ENCODE results near the gene SUSD3. TPM values are rescaled to one million over a fixed set of nuclear protein-coding genes. Genes with fewer than 3 reads are reported as not detected.

Gene SUSD3
- total and polyA plus RNA-seq, 4 donors = 2.6 to 10.3 (median 4.4) TPM

DNA sequence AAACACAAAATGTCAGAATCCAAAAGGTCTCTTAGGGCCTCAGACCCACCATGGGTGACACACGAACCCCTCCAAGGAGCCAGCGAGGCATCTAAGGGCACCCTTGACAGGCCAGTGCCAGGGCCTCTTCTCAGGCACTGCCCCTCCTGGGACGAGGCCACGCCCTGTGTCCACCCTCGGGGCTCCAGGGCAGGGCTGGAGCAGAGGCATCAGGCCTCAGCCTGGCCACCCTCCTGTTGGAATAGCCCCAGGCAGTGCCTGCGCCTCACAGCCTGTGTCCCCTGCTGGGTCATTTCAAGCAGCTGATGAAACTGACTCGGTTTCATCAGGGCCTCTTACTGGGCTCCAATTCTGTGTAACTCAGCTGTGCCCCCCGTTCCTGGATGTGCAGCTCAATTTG lies 32.8 kb upstream of the SUSD3 start:
- no peak overlapping the region for H3K27ac ChIP-seq (ENCODE audit: low read depth in 1 of 2, low read length in 2 of 2)
- H3K27me3 ChIP-seq (ENCODE audit: control insufficient read depth in 1 of 2, insufficient read depth in 2 of 2, low read length in 1 of 2) = no peaks in the 10 kb centered on the region
- no peak overlapping the region for H3K4me3 ChIP-seq (ENCODE audit: low read length in 2 of 2)
- no peak for ATAC-seq (ENCODE audit: low FRiP score)
- 83 to 88% methylated on average over 8 of the region's 8 CpGs for WGBS, 2 donors
- no peaks in the 10 kb centered on the region for H3K9me3 ChIP-seq (ENCODE audit: control insufficient read depth, low read length)
- H3K4me1 ChIP-seq (ENCODE audit: control insufficient read depth in 1 of 2, insufficient read depth in 2 of 2, low read length in 2 of 2) = no peaks in the 10 kb centered on the region
- DNase-seq = no peak
- intact Hi-C loops (cut with DNase I) = no loop called here
- H3K36me3 ChIP-seq (ENCODE audit: control insufficient read depth in 1 of 2, insufficient read depth in 2 of 2, low read length in 1 of 2) = no peaks in the 10 kb centered on the region

GRCh38 chr9:93026640-93027039 lies 31.9 kb upstream of the SUSD3 start:
- ATAC-seq (ENCODE audit: low FRiP score) (no peak), DNase-seq (no peak)
- Histone ChIP-seq H3K27me3 (ENCODE audit: control insufficient read depth in 1 of 2, insufficient read depth in 2 of 2, low read length in 1 of 2) (no peaks in the 10 kb centered on the region), H3K4me1 (ENCODE audit: control insufficient read depth in 1 of 2, insufficient read depth in 2 of 2, low read length in 2 of 2) (no peaks in the 10 kb centered on the region), H3K4me3 (ENCODE audit: low read length in 2 of 2) (no peak overlapping the region), H3K27ac (ENCODE audit: low read depth in 1 of 2, low read length in 2 of 2) (no peak overlapping the region), H3K36me3 (ENCODE audit: control insufficient read depth in 1 of 2, insufficient read depth in 2 of 2, low read length in 1 of 2) (no peaks in the 10 kb centered on the region), H3K9me3 (ENCODE audit: control insufficient read depth, low read length) (no peaks in the 10 kb centered on the region)
- intact Hi-C loops (cut with DNase I) = no loop called here
- WGBS, 2 donors = 98% methylated on average over 7 of the region's 7 CpGs

DNA sequence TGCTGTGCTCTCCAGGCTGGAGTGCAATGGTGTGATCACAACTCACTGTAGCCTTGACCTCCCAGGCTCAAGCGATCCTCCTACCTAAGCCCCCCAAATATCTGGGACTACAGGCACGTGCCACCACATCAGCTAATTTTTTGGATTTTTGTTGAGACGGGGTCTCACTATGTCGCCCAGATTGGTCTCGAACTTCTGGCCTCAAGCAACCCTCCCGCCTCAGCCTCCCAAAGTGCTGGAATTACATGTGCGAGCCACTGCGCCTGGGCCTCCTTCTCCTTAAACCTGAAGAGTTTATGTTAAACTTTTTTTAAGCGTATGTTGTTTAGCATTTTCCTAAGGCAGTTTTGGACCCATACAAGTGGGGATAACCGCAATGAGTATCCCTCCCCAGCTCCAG lies 30.8 kb upstream of the SUSD3 start:
- Histone ChIP-seq H3K27ac (ENCODE audit: low read depth in 1 of 2, low read length in 2 of 2) (no peak overlapping the region), H3K27me3 (ENCODE audit: control insufficient read depth in 1 of 2, insufficient read depth in 2 of 2, low read length in 1 of 2) (no peaks in the 10 kb centered on the region), H3K36me3 (ENCODE audit: control insufficient read depth in 1 of 2, insufficient read depth in 2 of 2, low read length in 1 of 2) (no peaks in the 10 kb centered on the region), H3K4me3 (ENCODE audit: low read length in 2 of 2) (no peak overlapping the region), H3K9me3 (ENCODE audit: control insufficient read depth, low read length) (no peaks in the 10 kb centered on the region), H3K4me1 (ENCODE audit: control insufficient read depth in 1 of 2, insufficient read depth in 2 of 2, low read length in 2 of 2) (no peaks in the 10 kb centered on the region)
- 96 to 97% methylated on average over 10 of the region's 10 CpGs for WGBS, 2 donors
- ATAC-seq (ENCODE audit: low FRiP score) (no peak), DNase-seq (no peak)
- intact Hi-C loops (cut with DNase I) = no loop called here

DNA sequence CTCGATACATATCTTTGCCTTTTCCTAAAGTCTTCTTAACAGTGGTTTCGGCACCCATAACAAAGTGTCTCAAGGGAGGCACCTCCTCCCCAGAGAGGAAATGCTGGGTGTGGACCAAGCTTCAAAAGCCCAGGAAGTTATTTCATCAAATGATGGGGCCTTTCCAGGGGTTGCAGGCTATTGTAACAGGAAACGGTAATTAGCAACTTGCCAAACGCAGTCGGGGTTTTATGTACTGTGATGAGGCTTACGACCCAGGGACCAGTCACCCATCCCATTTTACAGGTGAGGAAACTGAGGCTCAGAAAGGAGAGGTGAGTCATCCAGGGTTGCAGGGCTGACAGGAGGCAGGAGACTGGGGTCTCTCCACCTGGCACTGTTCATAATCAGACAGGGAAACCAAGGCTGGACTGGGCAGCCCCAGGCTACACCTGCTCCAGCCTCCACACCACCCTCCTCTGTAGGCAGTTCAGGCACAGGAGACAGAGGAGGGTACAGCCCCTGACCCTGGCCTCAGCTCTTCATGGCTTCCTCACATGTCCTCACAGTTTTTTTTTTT lies 30.0 kb upstream of the SUSD3 start:
- no peak for ATAC-seq (ENCODE audit: low FRiP score)
- no peak for DNase-seq
- intact Hi-C loops (cut with DNase I) = no loop called here
- H3K4me3 ChIP-seq (ENCODE audit: low read length in 2 of 2) = no peak overlapping the region
- no peak overlapping the region for H3K27ac ChIP-seq (ENCODE audit: low read depth in 1 of 2, low read length in 2 of 2)
- no peaks in the 10 kb centered on the region for H3K4me1 ChIP-seq (ENCODE audit: control insufficient read depth in 1 of 2, insufficient read depth in 2 of 2, low read length in 2 of 2)
- H3K27me3 ChIP-seq (ENCODE audit: control insufficient read depth in 1 of 2, insufficient read depth in 2 of 2, low read length in 1 of 2) = no peaks in the 10 kb centered on the region
- no peaks in the 10 kb centered on the region for H3K36me3 ChIP-seq (ENCODE audit: control insufficient read depth in 1 of 2, insufficient read depth in 2 of 2, low read length in 1 of 2)
- H3K9me3 ChIP-seq (ENCODE audit: control insufficient read depth, low read length) = no peaks in the 10 kb centered on the region
- 47 to 65% methylated on average over 6 of the region's 6 CpGs for WGBS, 2 donors

DNA sequence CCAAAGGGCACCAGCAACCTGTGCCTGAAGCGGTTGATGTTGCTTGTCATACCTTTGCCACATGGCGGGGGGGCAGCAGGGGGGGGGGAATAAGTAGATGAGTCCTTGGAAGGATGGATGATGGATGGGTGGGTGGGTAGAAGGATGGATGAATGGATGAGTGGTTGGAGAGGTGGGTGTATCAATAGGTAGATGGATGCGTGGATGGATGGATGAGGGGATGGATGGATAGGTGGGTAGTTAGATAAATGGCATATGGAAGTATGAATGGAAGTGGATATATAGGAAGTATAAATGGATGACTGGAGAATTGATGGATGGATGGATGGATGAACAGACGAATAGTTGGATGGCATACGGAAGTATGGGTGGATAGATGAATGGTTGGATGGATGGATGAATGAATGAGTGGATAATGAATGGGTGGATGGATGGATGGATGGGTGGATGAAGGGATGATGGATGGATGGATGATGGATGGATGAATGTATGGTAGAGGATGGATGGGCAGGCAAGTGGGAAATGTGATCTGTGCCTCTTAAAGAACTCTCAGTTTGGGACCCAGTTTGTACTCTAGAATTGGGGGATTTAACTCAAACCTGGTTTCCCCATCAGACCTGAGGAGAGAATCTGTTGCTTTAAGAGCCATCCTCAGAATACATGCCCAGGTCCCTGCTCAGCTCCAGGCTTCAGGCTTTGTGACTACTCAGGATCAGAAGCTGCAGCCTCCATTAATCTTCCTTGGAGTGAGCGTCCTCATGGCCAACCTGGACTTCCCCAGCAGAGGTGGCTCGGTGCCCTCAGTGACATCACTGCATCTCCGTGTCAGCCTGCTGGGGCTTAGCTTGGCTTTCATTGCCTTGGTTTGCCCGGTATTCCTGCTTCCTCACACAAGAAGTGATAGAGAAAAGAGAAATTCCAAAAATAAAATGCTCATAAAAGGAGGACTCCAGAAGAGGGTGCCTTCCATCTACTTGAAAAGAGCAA lies 27.6 kb upstream of the SUSD3 start:
- H3K9me3 ChIP-seq (ENCODE audit: control insufficient read depth, low read length) = no peaks in the 10 kb centered on the region
- WGBS, 2 donors = 57 to 62% methylated on average over 9 of the region's 9 CpGs
- intact Hi-C loops (cut with DNase I) = no loop called here
- H3K27ac ChIP-seq (ENCODE audit: low read depth in 1 of 2, low read length in 2 of 2) = no peak overlapping the region
- ATAC-seq (ENCODE audit: low FRiP score) (no peak), DNase-seq (no peak)
- H3K4me1 ChIP-seq (ENCODE audit: control insufficient read depth in 1 of 2, insufficient read depth in 2 of 2, low read length in 2 of 2) = no peaks in the 10 kb centered on the region
- no peaks in the 10 kb centered on the region for H3K36me3 ChIP-seq (ENCODE audit: control insufficient read depth in 1 of 2, insufficient read depth in 2 of 2, low read length in 1 of 2)
- H3K4me3 ChIP-seq (ENCODE audit: low read length in 2 of 2) = no peak overlapping the region
- no peaks in the 10 kb centered on the region for H3K27me3 ChIP-seq (ENCODE audit: control insufficient read depth in 1 of 2, insufficient read depth in 2 of 2, low read length in 1 of 2)

DNA sequence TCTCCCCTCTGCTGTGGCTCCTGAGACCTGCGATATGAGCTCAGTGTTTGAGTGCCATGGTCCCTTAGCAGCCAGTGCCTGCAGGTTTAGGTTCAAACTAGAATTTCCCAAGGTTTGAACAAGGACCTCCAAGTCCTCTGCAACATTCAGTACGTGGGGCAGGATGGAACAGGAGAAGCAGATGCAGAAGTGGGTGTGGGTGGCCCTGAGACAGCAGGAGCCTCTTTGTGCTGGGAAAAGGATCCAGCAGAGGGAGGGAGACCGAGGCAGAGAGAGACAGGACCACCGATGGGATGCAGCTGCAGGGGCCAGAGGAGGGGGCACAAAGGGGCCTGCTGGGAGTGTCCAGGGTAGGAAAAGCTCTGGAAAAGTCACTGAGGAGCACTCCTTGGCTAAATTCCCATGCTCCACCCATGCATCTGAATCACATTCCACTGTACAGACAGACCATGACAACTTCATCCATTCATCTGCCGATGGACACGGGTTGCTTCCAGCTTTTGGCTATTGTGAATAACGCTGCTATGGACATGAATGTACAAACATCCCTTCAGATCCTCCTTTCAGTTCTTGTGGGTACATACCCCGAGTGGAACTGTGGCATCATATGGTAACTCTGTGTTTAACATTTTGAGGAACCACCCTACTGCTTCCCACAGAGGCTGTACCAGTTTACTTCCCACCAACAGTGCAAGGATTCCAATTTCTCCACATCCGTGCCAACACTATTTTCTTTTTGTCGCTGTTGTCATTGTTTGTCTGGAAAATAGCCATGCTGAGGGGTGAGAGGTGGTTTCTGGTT lies 26.7 kb upstream of the SUSD3 start:
- Histone ChIP-seq H3K36me3 (ENCODE audit: control insufficient read depth in 1 of 2, insufficient read depth in 2 of 2, low read length in 1 of 2) (no peaks in the 10 kb centered on the region), H3K27me3 (ENCODE audit: control insufficient read depth in 1 of 2, insufficient read depth in 2 of 2, low read length in 1 of 2) (no peaks in the 10 kb centered on the region), H3K4me3 (ENCODE audit: low read length in 2 of 2) (no peak overlapping the region), H3K9me3 (ENCODE audit: control insufficient read depth, low read length) (no peaks in the 10 kb centered on the region), H3K4me1 (ENCODE audit: control insufficient read depth in 1 of 2, insufficient read depth in 2 of 2, low read length in 2 of 2) (no peaks in the 10 kb centered on the region), H3K27ac (ENCODE audit: low read depth in 1 of 2, low read length in 2 of 2) (no peak overlapping the region)
- DNase-seq = no peak
- intact Hi-C loops (cut with DNase I) = no loop called here
- WGBS, 2 donors = 66 to 73% methylated on average over 10 of the region's 10 CpGs
- no peak for ATAC-seq (ENCODE audit: low FRiP score)

DNA sequence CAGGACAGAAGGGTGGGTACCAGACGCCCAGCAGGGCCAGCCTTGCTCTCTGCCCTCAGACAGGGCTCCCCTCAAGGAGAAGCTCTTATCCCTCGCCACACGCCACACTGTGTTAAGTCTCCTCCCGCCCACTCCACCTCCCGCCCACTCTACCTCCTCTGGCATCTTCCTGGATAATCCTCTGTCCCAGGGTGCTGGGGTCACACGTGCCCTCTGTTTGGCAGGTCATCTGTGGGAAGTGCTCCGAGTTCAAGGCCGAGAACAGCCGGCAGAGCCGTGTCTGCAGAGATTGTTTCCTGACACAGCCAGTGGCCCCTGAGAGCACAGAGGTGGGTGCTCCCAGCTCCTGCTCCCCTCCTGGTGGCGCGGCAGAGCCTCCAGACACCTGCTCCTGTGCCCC lies 26.0 kb upstream of the SUSD3 start:
- no peak overlapping the region for H3K4me3 ChIP-seq (ENCODE audit: low read length in 2 of 2)
- no peaks in the 10 kb centered on the region for H3K9me3 ChIP-seq (ENCODE audit: control insufficient read depth, low read length)
- intact Hi-C loops (cut with DNase I) = no loop called here
- no peaks in the 10 kb centered on the region for H3K4me1 ChIP-seq (ENCODE audit: control insufficient read depth in 1 of 2, insufficient read depth in 2 of 2, low read length in 2 of 2)
- ATAC-seq (ENCODE audit: low FRiP score) = no peak
- H3K27ac ChIP-seq (ENCODE audit: low read depth in 1 of 2, low read length in 2 of 2) = no peak overlapping the region
- no peak for DNase-seq
- H3K27me3 ChIP-seq (ENCODE audit: control insufficient read depth in 1 of 2, insufficient read depth in 2 of 2, low read length in 1 of 2) = no peaks in the 10 kb centered on the region
- 95 to 96% methylated on average over 12 of the region's 12 CpGs for WGBS, 2 donors
- no peaks in the 10 kb centered on the region for H3K36me3 ChIP-seq (ENCODE audit: control insufficient read depth in 1 of 2, insufficient read depth in 2 of 2, low read length in 1 of 2)

- intact Hi-C loops (cut with DNase I) = no loop called here
- 53 to 64% methylated on average over 6 of the region's 6 CpGs for WGBS, 2 donors
- Histone ChIP-seq H3K4me3 (ENCODE audit: low read length in 2 of 2) (no peak overlapping the region), H3K4me1 (ENCODE audit: control insufficient read depth in 1 of 2, insufficient read depth in 2 of 2, low read length in 2 of 2) (no peaks in the 10 kb centered on the region), H3K27me3 (ENCODE audit: control insufficient read depth in 1 of 2, insufficient read depth in 2 of 2, low read length in 1 of 2) (no peaks in the 10 kb centered on the region), H3K27ac (ENCODE audit: low read depth in 1 of 2, low read length in 2 of 2) (no peak overlapping the region), H3K36me3 (ENCODE audit: control insufficient read depth in 1 of 2, insufficient read depth in 2 of 2, low read length in 1 of 2) (no peaks in the 10 kb centered on the region), H3K9me3 (ENCODE audit: control insufficient read depth, low read length) (no peaks in the 10 kb centered on the region)
- ATAC-seq (ENCODE audit: low FRiP score) (no peak), DNase-seq (no peak)
Measured at GRCh38 chr9:93033531-93033930, 25.0 kb upstream of the SUSD3 start.
